Measurements from ENCODE around the gene PCDHGA7. TPM values are rescaled to one million over a fixed set of nuclear protein-coding genes. Genes with fewer than 3 reads are reported as not detected.
"Not testable (repeated sequence)": the region's sequence is repeated elsewhere in the genome, so short reads cannot be mapped to it uniquely, and the experiment has no call there.

The PCDHGA7 gene
- total RNA-seq, 1 donor from 2014 or later: 0.16 TPM

DNA sequence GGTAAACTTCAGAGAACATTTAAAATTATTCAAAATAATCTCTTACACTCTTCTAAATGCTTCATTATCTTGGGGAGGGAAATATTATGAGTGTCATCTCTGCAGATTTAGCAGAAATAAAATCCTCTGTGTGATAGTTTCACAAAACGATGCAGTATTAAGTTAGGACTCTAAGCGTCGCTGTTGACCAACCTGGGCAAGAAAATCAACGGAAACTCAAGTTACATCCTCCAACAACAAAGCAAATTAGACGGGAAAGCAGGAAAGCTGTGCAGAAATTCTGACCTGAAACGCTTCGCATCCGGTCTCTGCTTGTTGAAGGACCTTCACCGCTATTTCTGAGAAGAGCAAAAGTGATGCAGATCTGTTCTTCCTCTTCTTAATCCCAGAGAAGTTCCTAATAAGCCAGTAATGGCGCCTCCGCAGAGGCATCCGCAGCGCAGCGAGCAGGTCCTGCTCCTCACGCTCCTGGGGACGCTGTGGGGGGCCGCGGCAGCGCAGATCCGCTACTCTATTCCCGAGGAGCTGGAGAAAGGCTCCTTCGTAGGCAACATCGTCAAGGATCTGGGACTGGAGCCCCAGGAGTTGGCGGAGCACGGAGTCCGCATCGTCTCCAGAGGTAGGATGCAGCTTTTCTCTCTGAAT, 8.7 kb upstream of the PCDHGA7 start, which contains the start of gene PCDHGA6:
TSS of gene PCDHGA6 (plus strand) at position 219 of the 645 bp plus-strand sequence. CDS start at position 412, 193 bp downstream.
- no peak for DNase-seq (ENCODE audit: low spot score)
- H3K9me3 Mint-ChIP-seq: peaks cover 44% of the 10 kb centered on the region
- peaks cover 15% of the 10 kb centered on the region for H3K27me3 Mint-ChIP-seq (ENCODE audit: low read depth)
- H3K4me1 Mint-ChIP-seq (ENCODE audit: low read depth): peaks cover 1% of the 10 kb centered on the region
- H3K4me3 Mint-ChIP-seq (ENCODE audit: low read depth): peak within 1 kb of the TSS; percentile 13
- H3K27ac Mint-ChIP-seq: no peak within 1 kb of the TSS
- intact Hi-C loops (cut with micrococcal nuclease): no loop called here
- peaks cover 5% of the 10 kb centered on the region for H3K36me3 Mint-ChIP-seq (ENCODE audit: low read depth)

DNA sequence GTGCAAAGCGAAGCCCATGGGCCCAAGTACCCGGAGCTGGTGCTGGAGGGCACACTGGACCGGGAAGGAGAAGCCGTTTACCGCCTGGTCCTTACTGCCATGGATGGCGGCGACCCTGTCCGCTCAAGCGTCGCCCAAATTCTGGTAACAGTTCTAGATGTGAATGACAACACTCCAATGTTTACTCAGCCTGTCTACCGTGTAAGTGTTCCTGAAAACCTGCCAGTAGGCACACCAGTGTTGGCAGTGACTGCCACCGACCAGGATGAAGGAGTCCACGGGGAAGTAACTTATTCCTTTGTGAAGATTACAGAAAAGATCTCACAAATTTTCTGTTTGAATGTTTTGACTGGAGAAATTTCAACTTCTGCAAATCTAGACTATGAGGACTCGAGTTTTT, 7.9 kb upstream of the PCDHGA7 start:
- Mint-ChIP-seq H3K27ac (no peak overlapping the region), H3K4me3 (ENCODE audit: low read depth) (no peak overlapping the region), H3K36me3 (ENCODE audit: low read depth) (peaks cover 5% of the 10 kb centered on the region), H3K4me1 (ENCODE audit: low read depth) (no peaks in the 10 kb centered on the region), H3K9me3 (peaks cover 46% of the 10 kb centered on the region), H3K27me3 (ENCODE audit: low read depth) (peaks cover 11% of the 10 kb centered on the region)
- no peak for DNase-seq (ENCODE audit: low spot score)
- intact Hi-C loops (cut with micrococcal nuclease): no loop called here

DNA sequence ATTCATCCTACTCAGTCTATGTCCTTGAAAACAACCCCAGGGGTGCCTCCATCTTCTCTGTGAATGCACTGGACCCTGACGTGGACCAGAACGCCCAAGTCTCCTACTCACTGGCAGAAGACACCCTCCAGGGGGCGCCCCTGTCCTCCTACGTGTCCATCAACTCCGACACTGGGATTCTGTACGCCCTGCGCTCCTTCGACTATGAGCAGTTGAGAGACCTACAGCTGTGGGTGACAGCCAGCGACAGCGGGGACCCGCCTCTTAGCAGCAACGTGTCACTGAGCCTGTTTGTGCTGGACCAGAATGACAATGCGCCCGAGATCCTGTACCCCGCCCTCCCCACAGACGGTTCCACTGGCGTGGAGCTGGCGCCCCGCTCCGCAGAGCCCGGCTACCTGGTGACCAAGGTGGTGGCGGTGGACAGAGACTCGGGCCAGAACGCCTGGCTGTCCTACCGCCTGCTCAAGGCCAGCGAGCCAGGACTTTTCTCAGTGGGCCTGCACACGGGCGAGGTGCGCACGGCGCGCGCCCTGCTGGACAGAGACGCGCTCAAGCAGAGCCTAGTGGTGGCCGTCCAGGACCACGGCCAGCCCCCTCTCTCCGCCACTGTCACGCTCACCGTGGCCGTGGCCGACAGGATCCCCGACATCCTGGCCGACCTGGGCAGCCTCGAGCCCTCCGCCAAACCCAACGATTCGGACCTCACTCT, 6.9 kb upstream of the PCDHGA7 start:
- H3K36me3 Mint-ChIP-seq (ENCODE audit: low read depth); DNase-seq (ENCODE audit: low spot score); intact Hi-C loops (cut with micrococcal nuclease); H3K27me3 Mint-ChIP-seq (ENCODE audit: low read depth); H3K4me3 Mint-ChIP-seq (ENCODE audit: low read depth); H3K4me1 Mint-ChIP-seq (ENCODE audit: low read depth); H3K27ac Mint-ChIP-seq: not testable (repeated sequence)
- peaks cover 46% of the 10 kb centered on the region for H3K9me3 Mint-ChIP-seq

DNA sequence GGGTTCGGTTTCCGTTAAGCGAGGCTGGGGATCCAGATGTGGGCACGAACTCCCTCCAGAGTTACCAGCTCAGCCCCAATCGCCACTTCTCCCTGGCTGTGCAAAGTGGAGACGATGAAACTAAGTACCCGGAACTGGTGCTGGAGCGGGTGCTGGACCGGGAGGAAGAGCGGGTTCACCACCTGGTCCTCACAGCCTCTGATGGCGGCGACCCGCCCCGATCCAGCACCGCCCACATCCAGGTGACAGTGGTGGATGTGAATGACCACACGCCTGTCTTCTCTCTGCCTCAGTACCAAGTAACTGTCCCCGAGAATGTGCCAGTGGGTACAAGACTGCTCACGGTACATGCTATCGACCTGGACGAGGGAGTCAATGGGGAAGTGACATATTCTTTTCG, 803 bp downstream of the PCDHGA7 start:
- H3K27me3 Mint-ChIP-seq (ENCODE audit: low read depth): peaks cover 13% of the 10 kb centered on the region

DNA sequence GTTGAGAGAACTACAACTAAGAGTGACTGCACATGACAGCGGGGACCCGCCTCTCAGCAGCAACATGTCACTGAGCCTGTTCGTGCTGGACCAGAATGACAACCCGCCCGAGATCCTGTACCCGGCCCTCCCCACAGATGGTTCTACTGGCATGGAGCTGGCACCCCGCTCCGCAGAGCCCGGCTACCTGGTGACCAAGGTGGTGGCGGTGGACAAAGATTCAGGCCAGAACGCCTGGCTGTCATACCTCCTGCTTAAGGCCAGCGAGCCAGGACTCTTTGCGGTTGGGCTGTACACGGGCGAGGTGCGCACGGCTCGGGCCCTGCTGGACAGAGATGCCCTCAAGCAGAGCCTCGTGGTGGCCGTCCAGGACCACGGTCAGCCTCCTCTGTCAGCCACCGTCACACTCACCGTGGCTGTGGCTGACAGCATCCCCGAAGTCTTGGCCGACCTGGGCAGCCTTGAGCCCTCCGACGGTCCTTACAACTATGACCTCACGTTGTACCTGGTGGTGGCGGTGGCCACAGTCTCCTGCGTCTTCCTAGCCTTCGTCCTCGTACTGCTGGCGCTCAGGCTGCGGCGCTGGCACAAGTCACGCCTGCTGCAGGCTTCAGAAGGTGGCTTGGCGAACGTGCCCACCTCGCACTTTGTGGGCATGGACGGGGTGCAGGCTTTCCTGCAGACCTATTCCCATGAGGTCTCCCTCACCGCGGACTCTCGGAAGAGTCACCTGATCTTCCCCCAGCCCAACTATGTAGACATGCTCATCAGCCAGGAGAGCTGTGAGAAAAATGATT, 2.1 kb downstream of the PCDHGA7 start:
- Mint-ChIP-seq H3K36me3 (ENCODE audit: low read depth) (no peaks in the 10 kb centered on the region), H3K4me3 (ENCODE audit: low read depth) (no peak overlapping the region), H3K27me3 (ENCODE audit: low read depth) (peaks cover 16% of the 10 kb centered on the region), H3K27ac (no peak overlapping the region), H3K9me3 (peaks cover 46% of the 10 kb centered on the region), H3K4me1 (ENCODE audit: low read depth) (no peaks in the 10 kb centered on the region)
- no peak for DNase-seq (ENCODE audit: low spot score)
- intact Hi-C loops (cut with micrococcal nuclease): no loop called here

More for the DNA sequence above, 803 bp downstream of the PCDHGA7 start:
- Mint-ChIP-seq H3K27ac (no peak overlapping the region), H3K4me3 (ENCODE audit: low read depth) (peak overlapping the region; percentile 75), H3K9me3 (peaks cover 41% of the 10 kb centered on the region), H3K4me1 (ENCODE audit: low read depth) (no peaks in the 10 kb centered on the region), H3K36me3 (ENCODE audit: low read depth) (no peaks in the 10 kb centered on the region)
- DNase-seq (ENCODE audit: low spot score): no peak
- intact Hi-C loops (cut with micrococcal nuclease): no loop called here

DNA sequence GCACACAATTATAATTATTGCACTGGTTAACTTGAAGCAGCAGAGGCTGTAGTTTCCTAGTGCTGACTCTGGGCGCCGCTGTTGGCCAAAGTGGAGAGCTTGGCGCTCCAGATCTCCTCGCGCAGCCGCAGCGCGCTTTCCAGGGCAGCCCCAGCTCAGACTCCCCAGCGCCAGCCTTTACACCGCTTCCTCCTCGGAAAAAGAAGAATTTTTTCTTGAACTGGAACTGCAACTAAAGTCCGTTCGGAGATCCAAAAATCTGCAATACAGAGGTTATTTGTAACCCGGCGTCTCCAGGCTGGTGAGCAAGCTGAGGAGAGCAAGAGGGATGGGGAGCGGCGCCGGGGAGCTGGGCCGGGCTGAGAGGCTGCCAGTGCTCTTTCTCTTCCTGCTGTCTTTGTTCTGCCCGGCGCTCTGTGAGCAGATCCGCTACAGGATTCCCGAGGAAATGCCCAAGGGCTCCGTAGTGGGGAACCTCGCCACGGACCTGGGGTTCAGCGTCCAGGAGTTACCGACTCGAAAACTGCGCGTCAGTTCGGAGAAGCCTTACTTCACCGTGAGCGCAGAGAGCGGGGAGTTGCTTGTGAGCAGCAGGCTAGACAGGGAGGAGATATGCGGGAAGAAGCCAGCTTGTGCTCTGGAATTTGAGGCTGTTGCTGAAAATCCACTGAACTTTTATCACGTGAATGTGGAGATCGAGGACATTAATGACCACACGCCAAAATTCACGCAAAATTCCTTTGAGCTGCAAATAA, 5.2 kb downstream of the PCDHGA7 start, which contains the start of gene PCDHGB4:
TSS of gene PCDHGB4 (plus strand) at position 142 of the 755 bp plus-strand sequence. CDS start at position 329, 187 bp downstream.
- peaks cover 55% of the 10 kb centered on the region for H3K9me3 Mint-ChIP-seq
- intact Hi-C loops (cut with micrococcal nuclease); DNase-seq (ENCODE audit: low spot score); H3K4me1 Mint-ChIP-seq (ENCODE audit: low read depth); H3K27ac Mint-ChIP-seq; H3K36me3 Mint-ChIP-seq (ENCODE audit: low read depth): not testable (repeated sequence)
- H3K4me3 Mint-ChIP-seq (ENCODE audit: low read depth): peak within 1 kb of the TSS; percentile 37
- peaks cover 20% of the 10 kb centered on the region for H3K27me3 Mint-ChIP-seq (ENCODE audit: low read depth)

DNA sequence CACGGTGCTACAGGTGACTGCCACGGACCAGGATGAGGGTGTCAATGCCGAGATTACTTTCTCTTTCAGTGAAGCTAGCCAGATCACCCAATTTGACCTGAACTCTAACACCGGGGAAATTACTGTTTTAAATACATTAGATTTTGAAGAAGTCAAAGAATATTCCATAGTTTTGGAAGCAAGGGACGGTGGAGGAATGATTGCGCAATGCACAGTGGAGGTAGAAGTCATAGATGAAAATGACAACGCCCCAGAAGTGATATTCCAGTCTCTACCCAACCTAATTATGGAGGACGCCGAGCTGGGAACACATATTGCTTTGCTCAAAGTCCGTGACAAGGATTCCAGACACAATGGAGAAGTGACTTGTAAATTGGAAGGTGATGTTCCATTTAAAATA, 6.1 kb downstream of the PCDHGA7 start:
- Mint-ChIP-seq H3K4me1 (ENCODE audit: low read depth) (no peaks in the 10 kb centered on the region), H3K27me3 (ENCODE audit: low read depth) (peaks cover 16% of the 10 kb centered on the region), H3K36me3 (ENCODE audit: low read depth) (peaks cover 3% of the 10 kb centered on the region), H3K27ac (no peak overlapping the region), H3K4me3 (ENCODE audit: low read depth) (no peak overlapping the region), H3K9me3 (peaks cover 53% of the 10 kb centered on the region)
- intact Hi-C loops (cut with micrococcal nuclease): no loop called here
- no peak for DNase-seq (ENCODE audit: low spot score)

DNA sequence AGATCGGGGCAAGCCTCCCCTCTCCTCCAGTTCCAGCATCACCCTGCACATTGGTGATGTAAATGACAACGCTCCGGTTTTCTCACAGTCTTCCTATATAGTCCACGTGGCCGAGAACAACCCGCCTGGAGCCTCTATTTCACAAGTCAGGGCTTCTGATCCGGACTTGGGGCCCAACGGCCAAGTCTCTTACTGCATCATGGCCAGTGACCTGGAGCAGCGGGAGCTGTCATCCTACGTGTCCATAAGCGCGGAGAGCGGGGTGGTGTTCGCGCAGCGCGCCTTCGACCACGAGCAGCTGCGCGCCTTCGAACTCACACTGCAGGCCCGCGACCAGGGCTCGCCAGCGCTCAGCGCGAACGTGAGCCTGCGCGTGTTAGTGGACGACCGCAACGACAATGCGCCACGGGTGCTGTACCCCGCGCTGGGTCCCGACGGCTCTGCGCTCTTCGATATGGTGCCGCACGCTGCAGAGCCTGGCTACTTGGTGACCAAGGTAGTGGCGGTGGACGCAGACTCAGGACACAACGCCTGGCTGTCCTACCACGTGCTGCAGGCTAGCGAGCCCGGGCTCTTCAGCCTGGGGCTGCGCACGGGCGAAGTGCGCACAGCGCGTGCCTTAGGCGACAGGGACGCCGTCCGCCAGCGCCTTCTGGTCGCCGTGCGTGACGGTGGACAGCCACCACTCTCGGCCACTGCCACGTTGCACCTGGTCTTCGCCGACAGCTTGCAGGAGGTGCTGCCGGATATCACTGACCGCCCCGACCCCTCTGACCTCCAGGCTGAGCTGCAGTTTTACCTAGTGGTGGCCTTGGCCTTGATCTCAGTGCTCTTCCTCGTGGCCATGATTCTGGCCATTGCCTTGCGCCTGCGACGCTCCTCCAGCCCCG, 6.9 kb downstream of the PCDHGA7 start:
- no peak overlapping the region for H3K27ac Mint-ChIP-seq
- H3K4me3 Mint-ChIP-seq (ENCODE audit: low read depth): no peak overlapping the region
- intact Hi-C loops (cut with micrococcal nuclease): no loop called here
- peaks cover 15% of the 10 kb centered on the region for H3K27me3 Mint-ChIP-seq (ENCODE audit: low read depth)
- H3K4me1 Mint-ChIP-seq (ENCODE audit: low read depth): no peaks in the 10 kb centered on the region
- peaks cover 56% of the 10 kb centered on the region for H3K9me3 Mint-ChIP-seq
- DNase-seq (ENCODE audit: low spot score): no peak
- H3K36me3 Mint-ChIP-seq (ENCODE audit: low read depth): peaks cover 3% of the 10 kb centered on the region

DNA sequence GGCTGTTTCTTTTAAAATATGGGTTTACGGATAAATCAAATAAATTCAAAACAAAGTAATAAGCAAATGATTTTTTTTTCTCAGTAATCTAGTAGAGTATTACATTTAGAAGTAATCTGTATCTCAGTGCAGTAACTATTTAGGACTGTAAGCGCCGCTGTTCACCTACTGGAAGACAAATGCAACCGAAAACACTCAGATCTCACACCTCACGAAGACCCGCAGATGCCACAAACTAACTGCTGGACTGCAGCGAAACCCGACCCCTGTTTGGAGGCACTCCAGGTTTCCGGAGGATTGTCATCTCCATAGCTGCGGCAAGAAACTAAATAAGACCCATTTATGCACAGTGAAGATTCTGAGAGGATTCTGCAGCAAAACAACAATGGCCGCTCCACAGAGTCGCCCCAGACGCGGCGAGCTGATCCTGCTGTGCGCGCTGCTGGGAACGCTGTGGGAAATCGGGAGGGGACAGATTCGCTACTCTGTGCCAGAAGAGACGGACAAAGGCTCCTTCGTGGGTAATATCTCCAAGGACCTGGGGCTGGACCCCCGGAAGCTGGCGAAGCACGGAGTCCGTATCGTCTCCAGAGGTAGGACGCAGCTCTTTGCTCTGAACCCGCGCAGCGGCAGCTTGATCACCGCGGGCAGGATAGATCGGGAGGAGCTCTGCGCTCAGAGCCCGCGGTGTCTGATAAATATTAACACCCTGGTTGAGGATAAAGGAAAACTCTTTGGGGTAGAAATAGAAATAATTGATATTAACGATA, 10.1 kb downstream of the PCDHGA7 start, which contains the start of gene PCDHGA8:
TSS of gene PCDHGA8 (plus strand) at position 205 of the 770 bp plus-strand sequence. CDS start at position 386, 181 bp downstream.
- no peak for DNase-seq (ENCODE audit: low spot score)
- H3K4me3 Mint-ChIP-seq (ENCODE audit: low read depth): no peak within 1 kb of the TSS
- H3K27ac Mint-ChIP-seq: no peak within 1 kb of the TSS
- H3K4me1 Mint-ChIP-seq (ENCODE audit: low read depth): no peaks in the 10 kb centered on the region
- peaks cover 15% of the 10 kb centered on the region for H3K27me3 Mint-ChIP-seq (ENCODE audit: low read depth)
- intact Hi-C loops (cut with micrococcal nuclease): no loop called here
- peaks cover 42% of the 10 kb centered on the region for H3K9me3 Mint-ChIP-seq
- H3K36me3 Mint-ChIP-seq (ENCODE audit: low read depth): peaks cover 3% of the 10 kb centered on the region

DNA sequence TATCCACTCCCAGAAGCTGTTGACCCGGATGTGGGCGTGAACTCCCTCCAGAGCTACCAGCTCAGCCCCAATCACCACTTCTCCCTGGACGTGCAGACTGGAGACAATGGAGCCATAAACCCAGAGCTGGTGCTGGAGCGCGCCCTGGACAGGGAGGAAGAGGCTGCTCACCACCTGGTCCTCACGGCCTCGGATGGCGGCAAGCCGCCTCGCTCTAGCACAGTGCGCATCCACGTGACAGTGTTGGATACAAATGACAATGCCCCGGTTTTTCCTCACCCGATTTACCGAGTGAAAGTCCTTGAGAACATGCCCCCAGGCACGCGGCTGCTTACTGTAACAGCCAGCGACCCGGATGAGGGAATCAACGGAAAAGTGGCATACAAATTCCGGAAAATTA, 10.7 kb downstream of the PCDHGA7 start:
- H3K36me3 Mint-ChIP-seq (ENCODE audit: low read depth): peaks cover 3% of the 10 kb centered on the region
- H3K4me1 Mint-ChIP-seq (ENCODE audit: low read depth): no peaks in the 10 kb centered on the region
- DNase-seq (ENCODE audit: low spot score): no peak
- no peak overlapping the region for H3K27ac Mint-ChIP-seq
- H3K27me3 Mint-ChIP-seq (ENCODE audit: low read depth): peaks cover 14% of the 10 kb centered on the region
- peaks cover 40% of the 10 kb centered on the region for H3K9me3 Mint-ChIP-seq
- no peak overlapping the region for H3K4me3 Mint-ChIP-seq (ENCODE audit: low read depth)
- intact Hi-C loops (cut with micrococcal nuclease): no loop called here
